Measurements from ENCODE around the gene MEX3A.
"Not testable (repeated sequence)": the region's sequence is repeated elsewhere in the genome, so short reads cannot be mapped to it uniquely, and the experiment has no call there.

MEX3A gene

GRCh38 chr1:156072251-156072650, 10.0 kb downstream of the MEX3A start:
- TF ChIP-seq CTCF (IDR thresholded peaks at IDR 0.05; ENCODE audit: extremely low read depth, missing control alignments) = no peak
- DNase-seq (ENCODE audit: low spot score) = no peak

- not testable (repeated sequence) for DNase-seq (ENCODE audit: low spot score)
These were observed 10.9 kb downstream of the MEX3A start for GRCh38 chr1:156071332-156071816.

DNA sequence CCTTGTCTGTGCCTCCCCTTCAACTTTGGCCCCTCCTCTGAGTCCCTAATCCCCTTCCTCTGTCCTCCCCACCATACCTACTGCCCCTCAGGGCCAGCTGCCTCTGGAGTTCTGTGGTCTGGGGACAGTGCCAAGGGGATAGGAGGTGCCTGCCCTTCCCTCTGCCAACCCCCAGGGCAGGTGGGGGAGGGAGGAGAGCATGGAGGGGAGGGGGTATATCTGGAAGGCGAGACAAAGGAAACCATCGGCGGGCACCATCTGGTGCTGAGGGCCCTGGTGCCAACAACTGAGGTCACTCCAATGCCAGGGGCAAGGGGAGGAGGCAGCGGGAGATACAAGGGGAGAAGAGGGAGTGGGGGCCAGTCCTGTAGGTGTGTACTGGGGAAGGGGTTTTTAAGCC, 11.7 kb downstream of the MEX3A start:
- TF ChIP-seq CTCF (IDR thresholded peaks at IDR 0.05; ENCODE audit: extremely low read depth, missing control alignments) = no peak
- no peak for DNase-seq (ENCODE audit: low spot score)

DNA sequence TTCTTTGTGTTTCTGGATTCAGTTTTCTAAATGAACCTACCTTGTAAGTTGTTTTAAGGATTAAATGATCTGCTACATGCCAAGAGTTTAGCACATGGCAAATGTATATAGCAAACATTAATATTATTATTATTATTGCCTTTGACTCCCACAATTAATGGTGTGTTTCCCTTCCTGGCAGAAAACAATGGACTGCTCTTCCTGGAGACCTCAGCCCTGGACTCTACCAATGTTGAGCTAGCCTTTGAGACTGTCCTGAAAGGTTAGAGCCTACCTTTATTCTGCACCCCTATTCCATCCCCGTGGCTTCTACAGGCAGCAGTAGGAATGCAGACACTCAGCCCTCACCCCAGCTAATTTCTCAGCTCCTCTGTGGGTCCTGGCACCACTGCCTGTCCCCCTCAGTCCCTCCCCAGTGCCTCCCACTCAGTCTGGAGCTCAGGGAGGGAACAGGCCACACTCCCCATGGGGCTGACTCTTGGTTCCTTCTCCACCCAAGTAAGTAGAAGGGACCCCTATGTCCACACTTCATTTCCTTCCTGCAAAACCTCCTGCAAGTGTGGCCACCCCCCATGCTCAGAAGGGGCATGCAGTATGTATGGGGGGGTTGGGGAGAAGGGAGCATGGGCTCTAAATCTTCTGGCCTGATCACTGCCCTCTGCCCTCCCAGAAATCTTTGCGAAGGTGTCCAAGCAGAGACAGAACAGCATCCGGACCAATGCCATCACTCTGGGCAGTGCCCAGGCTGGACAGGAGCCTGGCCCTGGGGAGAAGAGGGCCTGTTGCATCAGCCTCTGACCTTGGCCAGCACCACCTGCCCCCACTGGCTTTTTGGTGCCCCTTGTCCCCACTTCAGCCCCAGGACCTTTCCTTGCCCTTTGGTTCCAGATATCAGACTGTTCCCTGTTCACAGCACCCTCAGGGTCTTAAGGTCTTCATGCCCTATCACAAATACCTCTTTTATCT, 12.5 kb downstream of the MEX3A start:
- DNase-seq (ENCODE audit: low spot score) = no peak
- TF ChIP-seq CTCF (IDR thresholded peaks at IDR 0.05; ENCODE audit: extremely low read depth, missing control alignments) = no peak

GRCh38 chr1:156067262-156067661, 15.0 kb downstream of the MEX3A start:
- no peak for TF ChIP-seq CTCF (IDR thresholded peaks at IDR 0.05; ENCODE audit: extremely low read depth, missing control alignments)

GRCh38 chr1:156065871-156066270, 16.4 kb downstream of the MEX3A start:
- no peak for TF ChIP-seq CTCF (IDR thresholded peaks at IDR 0.05; ENCODE audit: extremely low read depth, missing control alignments)
- DNase-seq (ENCODE audit: low spot score) = no peak

More at GRCh38 chr1:156067262-156067661, 15.0 kb downstream of the MEX3A start:
- no peak for DNase-seq (ENCODE audit: low spot score)

GRCh38 chr1:156065212-156065611, 17.1 kb downstream of the MEX3A start:
- TF ChIP-seq CTCF (IDR thresholded peaks at IDR 0.05; ENCODE audit: extremely low read depth, missing control alignments) = no peak
- no peak for DNase-seq (ENCODE audit: low spot score)

Measured in GM20000 (cell line).